GM12878 (cell line): ENCODE data around the gene CAMTA1. TPM values are rescaled to one million over a fixed set of nuclear protein-coding genes. Genes with fewer than 3 reads are reported as not detected.

Experiments
- ATAC-seq: fragments of 200-7000 bp; cut with Tn5 transposase; 3 replicates; pipeline ENCODE4 v1.9.1; 2020; ENCODE audit warnings: mild to moderate bottlenecking, moderate library complexity
- BruUV-seq: library from RNA; stranded (reverse); fragments of 400-500 nt; replicated peaks from 2 replicates; lab custom pipeline; 2021; lab: Mats Ljungman, UMichigan
- CTCF ChIA-PET: fragments of 300-600 bp; sonication (Branson Sonifier 250); formaldehyde crosslinking; extraction: SDS; loops from one replicate; lab custom pipeline; 2021; ENCODE audit warnings: inconsistent platforms; lab: Yijun Ruan, JAX
- POLR2A ChIA-PET: fragments of 350-600 bp; formaldehyde crosslinking; extraction: SDS; loops from one replicate; lab custom pipeline; 2021; ENCODE audit warnings: inconsistent platforms; lab: Charles Lee
- RAD21 ChIA-PET: fragments of 300-600 bp; sonication (Branson Sonifier 250); formaldehyde crosslinking; loops from one replicate; lab custom pipeline; 2023; ENCODE audit warnings: antibody characterized with exemption; ENCODE audit not compliant: unreplicated experiment; lab: Charles Lee
- SMC1A ChIA-PET: fragments of 300-600 bp; sonication (Branson Sonifier 250); formaldehyde crosslinking; loops from one replicate; lab custom pipeline; 2023; ENCODE audit not compliant: unreplicated experiment, uncharacterized antibody; lab: Charles Lee
- DNase-seq: peaks from one replicate; pipeline ENCODE4 v3.0.0-alpha.2; 2011; ENCODE audit warnings: low read depth, low spot score
- FAIRE-seq: peaks from 3 replicates; lab custom pipeline; 2011; peaks lifted over from hg19 to GRCh38; lab: Jason Lieb, UNC
- H2AFZ ChIP-seq: 2 replicates; pipeline ENCODE4 v1.6.0; 2011; ENCODE audit warnings: low read depth, low read length, control low read depth; ENCODE audit not compliant: control insufficient read depth
- H3K27ac ChIP-seq: 2 replicates; pipeline ENCODE4 v1.5.1; 2011; ENCODE audit warnings: control low read depth; ENCODE audit not compliant: control insufficient read depth, insufficient read depth
- H3K27me3 ChIP-seq, 2 experiments: replicated peaks in 1 of 2; 2 replicates each; pipeline versions ENCODE4 v1.6.0 to v1.6.1; 2011; ENCODE audit warnings: low read length in 1 of 2; ENCODE audit not compliant: control insufficient read depth in 2 of 2, insufficient read depth in 2 of 2
- H3K36me3 ChIP-seq, 2 experiments: 2 replicates each; pipeline ENCODE4 v1.5.1; 2011; ENCODE audit warnings: low read length in 1 of 2; ENCODE audit not compliant: control insufficient read depth in 2 of 2, insufficient read depth in 2 of 2
- H3K4me1 ChIP-seq: 2 replicates; pipeline ENCODE4 v1.6.1; 2011; ENCODE audit warnings: mild to moderate bottlenecking, low read length, moderate library complexity, mixed read lengths; ENCODE audit not compliant: control insufficient read depth, insufficient read depth
- H3K4me2 ChIP-seq: 2 replicates; pipeline ENCODE4 v1.6.0; 2011; ENCODE audit warnings: control low read depth; ENCODE audit not compliant: control insufficient read depth, insufficient read depth
- H3K4me3 ChIP-seq: fragments of 200-600 bp; sonication (generic); 2 replicates; pipeline ENCODE4 v1.5.1; 2016
- H3K79me2 ChIP-seq: 2 replicates; pipeline ENCODE4 v1.6.0; 2011; ENCODE audit warnings: low read length; ENCODE audit not compliant: control insufficient read depth, insufficient read depth
- H3K9ac ChIP-seq: 2 replicates; pipeline ENCODE4 v1.8.0; 2011; ENCODE audit warnings: low read length, control low read depth, mixed read lengths; ENCODE audit not compliant: control insufficient read depth, insufficient read depth
- H3K9me3 ChIP-seq: replicated peaks from 3 replicates; pipeline ENCODE4 v1.5.1; 2011; ENCODE audit warnings: mild to moderate bottlenecking, low read length; ENCODE audit not compliant: control insufficient read depth, insufficient read depth
- H4K20me1 ChIP-seq: 2 replicates; pipeline ENCODE4 v1.6.0; 2011; ENCODE audit not compliant: control insufficient read depth, insufficient read depth
- RAD21 ChIP-seq: IDR thresholded peaks from 2 replicates; pipeline ENCODE4 v1.6.1; 2011; ENCODE audit warnings: mild to moderate bottlenecking, low read depth, low read length, moderate library complexity; ENCODE audit not compliant: insufficient read depth
- SMARCA5 ChIP-seq: fragments of 450-650 bp; IDR thresholded peaks from 2 replicates; pipeline ENCODE4 v1.6.1; 2017; ENCODE audit warnings: mild to moderate bottlenecking
- SMC3 ChIP-seq: IDR thresholded peaks from 2 replicates; pipeline ENCODE4 v1.6.1; 2011; ENCODE audit warnings: low read length, improper control_type of control experiment, borderline replicate concordance
- ZNF207 ChIP-seq: fragments of 450-650 bp; IDR thresholded peaks from 2 replicates; pipeline ENCODE4 v1.6.1; 2014; ENCODE audit warnings: antibody characterized with exemption, mild to moderate bottlenecking, borderline replicate concordance
- WGBS: methylation state at CpG from one replicate; pipeline ENCODE4 v1.1.6; 2016; ENCODE audit warnings: low lambda C conversion rate; ENCODE audit not compliant: insufficient replicate concordance, insufficient coverage; ENCODE audit errors: missing lambda C conversion rate; 5-methylcytosine and 5-hydroxymethylcytosine counted together
- in situ Hi-C: fragments of 300-500 bp; cut with MboI; formaldehyde crosslinking; loops from 9 replicates; pipeline ENCODE4 v1.14.3; 2018; ENCODE audit warnings: mixed read lengths
- intact Hi-C: fragments of 100-400 bp; cut with micrococcal nuclease; formaldehyde crosslinking; loops from one replicate; pipeline ENCODE4 v1.14.2; 2022; ENCODE audit not compliant: unreplicated experiment
- polyA plus RNA-seq, 11 experiments: library from polyadenylated mRNA; depleted of rRNA in 4 of 11; unstranded in 6 of 11; stranded (reverse) in 5 of 11; fragments of >200 nt; fragmentation: Nextera tagmentation in 4 of 11; fragmentation: Illumina TruSeq in 1 of 11; extraction: Ambion mirVana in 4 of 11; extraction: Trizol in 1 of 11; gene quantifications; 1 replicate in 1 of 11; 2 replicates in 10 of 11; pipeline versions ENCODE4 v1.2.1 to v1.2.3, GENCODE V29; 2011 to 2016; ENCODE audit warnings: inconsistent platforms in 2 of 11, missing spikeins in 2 of 11, low read depth in 1 of 11
- total RNA-seq, 4 experiments: library from RNA; depleted of rRNA in 3 of 4; stranded (reverse); fragments of >200 nt in 3 of 4; fragmentation: Illumina TruSeq in 1 of 4; extraction: Trizol in 1 of 4; gene quantifications; 2 replicates each; pipeline versions ENCODE4 v1.2.1 to v1.2.3, GENCODE V29; 2013 to 2021
- TF ChIP-seq, protein P1 (sequence below): fragments of 450-650 bp; IDR thresholded peaks from 2 replicates; pipeline ENCODE4 v1.6.1; 2017; ENCODE audit warnings: mild to moderate bottlenecking
- TF ChIP-seq, protein P2 (sequence below): fragments of 150-350 bp; IDR thresholded peaks from 2 replicates; pipeline ENCODE4 v1.6.1; 2014; ENCODE audit warnings: mild to moderate bottlenecking, low read depth, low read length
- TF ChIP-seq, protein P3 (sequence below), 3 experiments: IDR thresholded peaks in 2 of 3; conservative IDR thresholded peaks in 1 of 3; 2 replicates each; pipeline ENCODE4 v1.5.1; 2011; ENCODE audit warnings: low read depth in 3 of 3, low read length in 3 of 3, mild to moderate bottlenecking in 3 of 3, control low read depth in 2 of 3, moderate library complexity in 2 of 3, inconsistent platforms in 1 of 3, mixed read lengths in 1 of 3; ENCODE audit not compliant: control insufficient read depth in 2 of 3, insufficient read depth in 1 of 3; ENCODE audit errors: extremely low read depth in 1 of 3
- TF ChIP-seq, protein P4 (sequence below): fragments of 450-650 bp; IDR thresholded peaks from 2 replicates; pipeline ENCODE4 v1.6.1; 2017; ENCODE audit warnings: low read depth, mild to moderate bottlenecking, moderate library complexity

CAMTA1 gene
- total and polyA plus RNA-seq, 10 of the 15 experiments (the other 5 are each of a cell fraction or from before 2014, with no cell fraction given), result 37.7 to 148 (median 76.4) TPM

DNA sequence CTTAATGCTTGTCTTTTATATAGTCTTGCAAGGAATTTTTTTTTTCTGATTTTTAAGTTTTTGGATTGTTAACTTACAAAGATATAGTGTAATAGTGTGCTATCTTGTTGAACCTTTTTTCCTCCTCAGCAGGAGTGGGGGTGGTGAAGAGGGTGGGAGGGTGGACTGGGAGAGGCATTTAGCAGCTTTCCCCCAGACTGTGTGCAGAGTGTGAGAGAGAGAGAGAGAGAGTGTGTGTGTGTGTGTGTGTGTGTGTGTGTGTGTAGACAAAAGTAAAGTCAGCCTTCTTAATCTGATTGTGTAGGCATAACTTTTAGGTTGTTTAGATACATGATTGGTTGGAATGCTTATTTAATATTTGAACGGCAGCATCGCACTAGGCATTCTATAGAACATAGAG is 4.9 kb downstream of the CAMTA1 start (continued):
- TF ChIP-seq, protein P1, sequence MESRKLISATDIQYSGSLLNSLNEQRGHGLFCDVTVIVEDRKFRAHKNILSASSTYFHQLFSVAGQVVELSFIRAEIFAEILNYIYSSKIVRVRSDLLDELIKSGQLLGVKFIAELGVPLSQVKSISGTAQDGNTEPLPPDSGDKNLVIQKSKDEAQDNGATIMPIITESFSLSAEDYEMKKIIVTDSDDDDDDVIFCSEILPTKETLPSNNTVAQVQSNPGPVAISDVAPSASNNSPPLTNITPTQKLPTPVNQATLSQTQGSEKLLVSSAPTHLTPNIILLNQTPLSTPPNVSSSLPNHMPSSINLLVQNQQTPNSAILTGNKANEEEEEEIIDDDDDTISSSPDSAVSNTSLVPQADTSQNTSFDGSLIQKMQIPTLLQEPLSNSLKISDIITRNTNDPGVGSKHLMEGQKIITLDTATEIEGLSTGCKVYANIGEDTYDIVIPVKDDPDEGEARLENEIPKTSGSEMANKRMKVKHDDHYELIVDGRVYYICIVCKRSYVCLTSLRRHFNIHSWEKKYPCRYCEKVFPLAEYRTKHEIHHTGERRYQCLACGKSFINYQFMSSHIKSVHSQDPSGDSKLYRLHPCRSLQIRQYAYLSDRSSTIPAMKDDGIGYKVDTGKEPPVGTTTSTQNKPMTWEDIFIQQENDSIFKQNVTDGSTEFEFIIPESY, result no peak
- no peak for TF ChIP-seq SMARCA5

DNA sequence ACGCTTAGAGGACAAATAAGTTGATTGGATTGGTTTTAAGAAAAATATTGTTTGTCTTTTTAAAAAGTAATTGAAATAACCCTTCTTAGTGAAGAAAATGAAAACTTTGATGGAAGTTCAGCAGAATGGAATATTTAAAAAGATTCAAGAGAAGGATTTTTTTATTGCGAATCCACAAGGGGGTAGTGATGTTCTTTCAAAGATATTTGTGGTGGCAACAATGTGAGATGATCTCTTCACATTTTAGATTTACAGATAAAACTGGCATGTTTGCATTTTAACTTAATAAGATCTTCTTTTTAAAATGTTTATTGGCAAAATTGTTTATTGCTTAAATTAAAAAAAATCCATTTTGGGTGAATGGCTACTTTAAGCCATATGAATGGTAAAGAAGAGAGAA is 8.9 kb downstream of the CAMTA1 start:
- TF ChIP-seq ZNF207, result no peak
- TF ChIP-seq, protein P2, sequence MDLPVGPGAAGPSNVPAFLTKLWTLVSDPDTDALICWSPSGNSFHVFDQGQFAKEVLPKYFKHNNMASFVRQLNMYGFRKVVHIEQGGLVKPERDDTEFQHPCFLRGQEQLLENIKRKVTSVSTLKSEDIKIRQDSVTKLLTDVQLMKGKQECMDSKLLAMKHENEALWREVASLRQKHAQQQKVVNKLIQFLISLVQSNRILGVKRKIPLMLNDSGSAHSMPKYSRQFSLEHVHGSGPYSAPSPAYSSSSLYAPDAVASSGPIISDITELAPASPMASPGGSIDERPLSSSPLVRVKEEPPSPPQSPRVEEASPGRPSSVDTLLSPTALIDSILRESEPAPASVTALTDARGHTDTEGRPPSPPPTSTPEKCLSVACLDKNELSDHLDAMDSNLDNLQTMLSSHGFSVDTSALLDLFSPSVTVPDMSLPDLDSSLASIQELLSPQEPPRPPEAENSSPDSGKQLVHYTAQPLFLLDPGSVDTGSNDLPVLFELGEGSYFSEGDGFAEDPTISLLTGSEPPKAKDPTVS, result no peak
- peak; percentile 65 for TF ChIP-seq RAD21
- TF ChIP-seq SMC3, result peak; percentile 53; the same call in 1 of the 2 replicates
- TF ChIP-seq, protein P3, sequence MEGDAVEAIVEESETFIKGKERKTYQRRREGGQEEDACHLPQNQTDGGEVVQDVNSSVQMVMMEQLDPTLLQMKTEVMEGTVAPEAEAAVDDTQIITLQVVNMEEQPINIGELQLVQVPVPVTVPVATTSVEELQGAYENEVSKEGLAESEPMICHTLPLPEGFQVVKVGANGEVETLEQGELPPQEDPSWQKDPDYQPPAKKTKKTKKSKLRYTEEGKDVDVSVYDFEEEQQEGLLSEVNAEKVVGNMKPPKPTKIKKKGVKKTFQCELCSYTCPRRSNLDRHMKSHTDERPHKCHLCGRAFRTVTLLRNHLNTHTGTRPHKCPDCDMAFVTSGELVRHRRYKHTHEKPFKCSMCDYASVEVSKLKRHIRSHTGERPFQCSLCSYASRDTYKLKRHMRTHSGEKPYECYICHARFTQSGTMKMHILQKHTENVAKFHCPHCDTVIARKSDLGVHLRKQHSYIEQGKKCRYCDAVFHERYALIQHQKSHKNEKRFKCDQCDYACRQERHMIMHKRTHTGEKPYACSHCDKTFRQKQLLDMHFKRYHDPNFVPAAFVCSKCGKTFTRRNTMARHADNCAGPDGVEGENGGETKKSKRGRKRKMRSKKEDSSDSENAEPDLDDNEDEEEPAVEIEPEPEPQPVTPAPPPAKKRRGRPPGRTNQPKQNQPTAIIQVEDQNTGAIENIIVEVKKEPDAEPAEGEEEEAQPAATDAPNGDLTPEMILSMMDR (IDR thresholded peaks at IDR 0.05 in 2 of 3, conservative IDR thresholded peaks at IDR 0.05 in 1 of 3; ENCODE audit: control insufficient read depth in 2 of 3, extremely low read depth in 1 of 3, insufficient read depth in 1 of 3, low read depth in 3 of 3, low read length in 3 of 3), result peak; percentile 13 to 62 (median 36); a peak in 3 of 6 replicates
- TF ChIP-seq, protein P4, sequence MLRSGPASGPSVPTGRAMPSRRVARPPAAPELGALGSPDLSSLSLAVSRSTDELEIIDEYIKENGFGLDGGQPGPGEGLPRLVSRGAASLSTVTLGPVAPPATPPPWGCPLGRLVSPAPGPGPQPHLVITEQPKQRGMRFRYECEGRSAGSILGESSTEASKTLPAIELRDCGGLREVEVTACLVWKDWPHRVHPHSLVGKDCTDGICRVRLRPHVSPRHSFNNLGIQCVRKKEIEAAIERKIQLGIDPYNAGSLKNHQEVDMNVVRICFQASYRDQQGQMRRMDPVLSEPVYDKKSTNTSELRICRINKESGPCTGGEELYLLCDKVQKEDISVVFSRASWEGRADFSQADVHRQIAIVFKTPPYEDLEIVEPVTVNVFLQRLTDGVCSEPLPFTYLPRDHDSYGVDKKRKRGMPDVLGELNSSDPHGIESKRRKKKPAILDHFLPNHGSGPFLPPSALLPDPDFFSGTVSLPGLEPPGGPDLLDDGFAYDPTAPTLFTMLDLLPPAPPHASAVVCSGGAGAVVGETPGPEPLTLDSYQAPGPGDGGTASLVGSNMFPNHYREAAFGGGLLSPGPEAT, result no peak
- ChIA-PET CTCF (interaction anchor here (1.9 to 5.5 kb wide), 2 partner anchors 78 to 96 kb away, joined by 12 to 63 read pairs; no protein-coding TSS in a partner anchor), POLR2A (no interaction called here), SMC1A (interaction anchor here (1.9 kb wide), 1 partner anchor 95 kb away, joined by 12 read pairs; no protein-coding TSS in a partner anchor), RAD21 (interaction anchor here (1.3 to 1.9 kb wide), 3 partner anchors 91 to 276 kb away, joined by 4 to 21 read pairs (median 8); no protein-coding TSS in a partner anchor)
- DNase-seq (no peak), FAIRE-seq (no peak), ATAC-seq (no peak)
- Histone ChIP-seq H4K20me1 (no peaks in the 10 kb centered on the region), H3K9me3 (no peaks in the 10 kb centered on the region), H3K9ac (no peak overlapping the region), H3K27me3 (no peaks in the 10 kb centered on the region), H3K36me3 (peaks cover 2 to 3% of the 10 kb centered on the region in 2 experiments; a peak in 2 of 4 replicates), H3K27ac (no peak overlapping the region), H3K79me2 (peaks cover 33% of the 10 kb centered on the region), H3K4me1 (no peaks in the 10 kb centered on the region), H3K4me2 (no peak overlapping the region), H3K4me3 (no peak overlapping the region), H2AFZ (no peak overlapping the region)
- no TSS peak for BruUV-seq
- 72% methylated on average over 2 of the region's 2 CpGs for WGBS
- intact Hi-C loops (loop anchor here (1.0 to 5.0 kb wide), 3 partner anchors 96 to 423 kb away; no protein-coding TSS in a partner anchor), in situ Hi-C loops (no loop called here)
